Stimulated activated naive CD8-positive, alpha-beta T cell treated with anti-CD3 and anti-CD28 coated beads, Interleukin-15, Interleukin-2, amounts not matched to agents 100 ng/mL and 50 ng/mL, for 24 hours (primary cell): ENCODE measurements around the gene SYNE3.

Experiments used
- H3K27ac Mint-ChIP-seq: one replicate; pipeline ENCODE4 v1.8.0; 2021; ENCODE audit warnings: mild to moderate bottlenecking, mixed read lengths
- H3K27me3 Mint-ChIP-seq: one replicate; pipeline ENCODE4 v1.8.0; 2021; ENCODE audit warnings: mixed read lengths
- H3K36me3 Mint-ChIP-seq: one replicate; pipeline ENCODE4 v1.8.0; 2021; ENCODE audit warnings: low read depth, mixed read lengths
- H3K4me1 Mint-ChIP-seq: one replicate; pipeline ENCODE4 v1.8.0; 2021; ENCODE audit warnings: low read depth, mixed read lengths
- H3K4me3 Mint-ChIP-seq: one replicate; pipeline ENCODE4 v1.8.0; 2021; ENCODE audit warnings: mild to moderate bottlenecking, mixed read lengths
- H3K9me3 Mint-ChIP-seq: one replicate; pipeline ENCODE4 v1.8.0; 2021; ENCODE audit warnings: mixed read lengths

The SYNE3 gene

GRCh38 chr14:95547272-95547625 is 30.8 kb upstream of the SYNE3 start:
- peaks cover 14% of the 10 kb centered on the region for H3K4me1 Mint-ChIP-seq

GRCh38 chr14:95545515-95546168 is 29.2 kb upstream of the SYNE3 start:
- H3K9me3 Mint-ChIP-seq = no peaks in the 10 kb centered on the region
- H3K4me1 Mint-ChIP-seq = peaks cover 16% of the 10 kb centered on the region
- H3K36me3 Mint-ChIP-seq = peaks cover 22% of the 10 kb centered on the region
- H3K27me3 Mint-ChIP-seq = no peaks in the 10 kb centered on the region
- no peak overlapping the region for H3K27ac Mint-ChIP-seq
- no peak overlapping the region for H3K4me3 Mint-ChIP-seq

More at GRCh38 chr14:95547272-95547625, 30.8 kb upstream of the SYNE3 start:
- Mint-ChIP-seq H3K9me3 (no peaks in the 10 kb centered on the region), H3K27ac (no peak overlapping the region), H3K36me3 (peaks cover 22% of the 10 kb centered on the region), H3K4me3 (no peak overlapping the region), H3K27me3 (no peaks in the 10 kb centered on the region)

- peaks cover 22% of the 10 kb centered on the region for H3K4me1 Mint-ChIP-seq
- no peak overlapping the region for H3K27ac Mint-ChIP-seq
- no peaks in the 10 kb centered on the region for H3K9me3 Mint-ChIP-seq
- no peaks in the 10 kb centered on the region for H3K27me3 Mint-ChIP-seq
- H3K36me3 Mint-ChIP-seq = peaks cover 22% of the 10 kb centered on the region
- no peak overlapping the region for H3K4me3 Mint-ChIP-seq
Observed at GRCh38 chr14:95544588-95544987, 28.1 kb upstream of the SYNE3 start.

- no peak overlapping the region for H3K4me3 Mint-ChIP-seq
- peaks cover 34% of the 10 kb centered on the region for H3K4me1 Mint-ChIP-seq
- no peak overlapping the region for H3K27ac Mint-ChIP-seq
- no peaks in the 10 kb centered on the region for H3K9me3 Mint-ChIP-seq
- H3K36me3 Mint-ChIP-seq = peaks cover 17% of the 10 kb centered on the region
- H3K27me3 Mint-ChIP-seq = no peaks in the 10 kb centered on the region
Observed at GRCh38 chr14:95543021-95543420, 26.6 kb upstream of the SYNE3 start.

GRCh38 chr14:95541932-95542930 is 25.8 kb upstream of the SYNE3 start:
- Mint-ChIP-seq H3K36me3 (peaks cover 17% of the 10 kb centered on the region), H3K27ac (no peak overlapping the region), H3K9me3 (no peaks in the 10 kb centered on the region), H3K27me3 (no peaks in the 10 kb centered on the region), H3K4me1 (peaks cover 41% of the 10 kb centered on the region), H3K4me3 (no peak overlapping the region)

- H3K36me3 Mint-ChIP-seq = peaks cover 17% of the 10 kb centered on the region
- no peak overlapping the region for H3K27ac Mint-ChIP-seq
- no peak overlapping the region for H3K4me3 Mint-ChIP-seq
- H3K27me3 Mint-ChIP-seq = no peaks in the 10 kb centered on the region
- no peaks in the 10 kb centered on the region for H3K9me3 Mint-ChIP-seq
- H3K4me1 Mint-ChIP-seq = peaks cover 47% of the 10 kb centered on the region
Observed at GRCh38 chr14:95541346-95541745, 24.9 kb upstream of the SYNE3 start.

GRCh38 chr14:95540236-95540855 is 23.9 kb upstream of the SYNE3 start:
- Mint-ChIP-seq H3K27ac (no peak overlapping the region), H3K27me3 (no peaks in the 10 kb centered on the region), H3K4me3 (no peak overlapping the region), H3K36me3 (peaks cover 8% of the 10 kb centered on the region), H3K9me3 (no peaks in the 10 kb centered on the region), H3K4me1 (peaks cover 47% of the 10 kb centered on the region)

GRCh38 chr14:95538801-95539509 is 22.5 kb upstream of the SYNE3 start:
- no peak overlapping the region for H3K27ac Mint-ChIP-seq
- H3K4me1 Mint-ChIP-seq = peaks cover 50% of the 10 kb centered on the region
- H3K36me3 Mint-ChIP-seq = peaks cover 3% of the 10 kb centered on the region

GRCh38 chr14:95537298-95538089 is 21.0 kb upstream of the SYNE3 start:
- Mint-ChIP-seq H3K4me1 (peaks cover 53% of the 10 kb centered on the region), H3K27ac (no peak overlapping the region), H3K36me3 (peaks cover 18% of the 10 kb centered on the region), H3K27me3 (no peaks in the 10 kb centered on the region), H3K4me3 (peak overlapping the region; percentile 98), H3K9me3 (no peaks in the 10 kb centered on the region)

More at GRCh38 chr14:95538801-95539509, 22.5 kb upstream of the SYNE3 start:
- H3K9me3 Mint-ChIP-seq = no peaks in the 10 kb centered on the region
- no peaks in the 10 kb centered on the region for H3K27me3 Mint-ChIP-seq
- no peak overlapping the region for H3K4me3 Mint-ChIP-seq

- Mint-ChIP-seq H3K27ac (no peak overlapping the region), H3K27me3 (no peaks in the 10 kb centered on the region), H3K9me3 (no peaks in the 10 kb centered on the region), H3K36me3 (peaks cover 25% of the 10 kb centered on the region), H3K4me3 (peak overlapping the region; percentile 98), H3K4me1 (peaks cover 59% of the 10 kb centered on the region)
Observed at GRCh38 chr14:95536671-95537070, 20.2 kb upstream of the SYNE3 start.

- Mint-ChIP-seq H3K4me3 (peak overlapping the region; percentile 98), H3K9me3 (no peaks in the 10 kb centered on the region), H3K27me3 (no peaks in the 10 kb centered on the region), H3K36me3 (peaks cover 30% of the 10 kb centered on the region), H3K27ac (peak overlapping the region; percentile 91), H3K4me1 (peaks cover 64% of the 10 kb centered on the region)
Observed at GRCh38 chr14:95536036-95536593, 19.7 kb upstream of the SYNE3 start.

- H3K4me3 Mint-ChIP-seq = peak overlapping the region; percentile 98
- no peaks in the 10 kb centered on the region for H3K27me3 Mint-ChIP-seq
- no peaks in the 10 kb centered on the region for H3K9me3 Mint-ChIP-seq
- peak overlapping the region; percentile 91 for H3K27ac Mint-ChIP-seq
- peaks cover 36% of the 10 kb centered on the region for H3K36me3 Mint-ChIP-seq
- peaks cover 70% of the 10 kb centered on the region for H3K4me1 Mint-ChIP-seq
Observed at GRCh38 chr14:95535226-95536021, 19.0 kb upstream of the SYNE3 start.
